Naive B cell (primary cell): ENCODE data around the gene ABLIM2. TPM values are rescaled to one million over a fixed set of nuclear protein-coding genes. Genes with fewer than 3 reads are reported as not detected.

ENCODE experiments used
- ATAC-seq, 2 donors: fragments of 150-1000 bp; cut with Tn5 transposase; 2 replicates each; pipeline ENCODE4 v1.10.0; 2021; ENCODE audit warnings: low read depth in 2 of 2, mild to moderate bottlenecking in 2 of 2, moderate library complexity in 2 of 2
- DNase-seq: peaks from one replicate; pipeline ENCODE4 v3.0.0; 2022
- H3K27ac Mint-ChIP-seq, 6 donors: one replicate each; pipeline ENCODE4 v1.8.0; 2020 to 2022; ENCODE audit warnings: mild to moderate bottlenecking in 6 of 6, mixed read lengths in 6 of 6, moderate library complexity in 5 of 6, inconsistent platforms in 2 of 6
- H3K27me3 Mint-ChIP-seq, 3 donors: one replicate each; pipeline ENCODE4 v1.8.0; 2021 to 2022; ENCODE audit warnings: mixed read lengths in 3 of 3, mild to moderate bottlenecking in 1 of 3
- H3K36me3 Mint-ChIP-seq, 2 donors: one replicate each; pipeline ENCODE4 v1.8.0; 2020 to 2022; ENCODE audit warnings: mixed read lengths in 2 of 2, inconsistent platforms in 1 of 2, mild to moderate bottlenecking in 1 of 2
- H3K4me1 Mint-ChIP-seq, 3 donors: one replicate each; pipeline ENCODE4 v1.8.0; 2020 to 2022; ENCODE audit warnings: mixed read lengths in 3 of 3, inconsistent platforms in 1 of 3, mild to moderate bottlenecking in 1 of 3, moderate library complexity in 1 of 3
- H3K4me3 Mint-ChIP-seq, 8 donors: one replicate each; pipeline ENCODE4 v1.8.0; 2020 to 2022; ENCODE audit warnings: mild to moderate bottlenecking in 8 of 8, mixed read lengths in 8 of 8, moderate library complexity in 8 of 8, inconsistent platforms in 2 of 8
- H3K9me3 Mint-ChIP-seq, 7 donors: one replicate each; pipeline ENCODE4 v1.8.0; 2020 to 2022; ENCODE audit warnings: mixed read lengths in 7 of 7, mild to moderate bottlenecking in 5 of 7, inconsistent platforms in 2 of 7, moderate library complexity in 1 of 7
- polyA plus RNA-seq, 6 donors: library from polyadenylated mRNA; unstranded; fragments of 300-500 nt; fragmentation: Illumina TruSeq; gene quantifications; one replicate each; pipeline ENCODE4 v1.2.3, GENCODE V29; 2021; ENCODE audit warnings: low read depth in 6 of 6

ABLIM2 gene
- polyA plus RNA-seq, 6 donors from 2014 or later: 0.52 to 3.4 (median 1.1) TPM

DNA sequence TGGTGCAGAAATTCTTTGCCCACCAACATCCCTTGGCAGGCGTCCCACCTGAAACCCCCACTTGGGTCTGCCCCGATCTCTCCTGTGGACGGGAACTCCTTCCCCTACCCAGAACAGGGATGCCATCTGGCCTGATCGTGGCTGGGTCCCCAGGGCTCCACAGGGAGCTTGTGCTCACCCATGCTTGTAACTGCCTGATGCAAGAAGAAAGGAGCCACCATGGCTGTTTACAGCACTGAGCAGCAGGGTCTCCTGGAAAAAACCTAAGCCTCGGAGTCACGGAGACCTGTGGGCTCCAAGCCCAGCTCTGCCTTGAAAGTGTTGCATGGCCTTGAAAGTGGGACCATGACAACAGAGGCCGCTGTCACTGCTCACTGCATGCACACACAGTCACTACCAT lies 117.4 kb downstream of the ABLIM2 start:
- peaks cover 4 to 15% (median 7%) of the 10 kb centered on the region in 3 donors for H3K4me1 Mint-ChIP-seq
- H3K27ac Mint-ChIP-seq: no peak overlapping the region
- H3K4me3 Mint-ChIP-seq: no peak overlapping the region
- ATAC-seq (no peak), DNase-seq (no peak)
- peaks cover 0 to 7% of the 10 kb centered on the region in 2 donors for H3K36me3 Mint-ChIP-seq
- no peaks in the 10 kb centered on the region for H3K9me3 Mint-ChIP-seq
- H3K27me3 Mint-ChIP-seq: peaks cover 5 to 42% (median 37%) of the 10 kb centered on the region in 3 donors

DNA sequence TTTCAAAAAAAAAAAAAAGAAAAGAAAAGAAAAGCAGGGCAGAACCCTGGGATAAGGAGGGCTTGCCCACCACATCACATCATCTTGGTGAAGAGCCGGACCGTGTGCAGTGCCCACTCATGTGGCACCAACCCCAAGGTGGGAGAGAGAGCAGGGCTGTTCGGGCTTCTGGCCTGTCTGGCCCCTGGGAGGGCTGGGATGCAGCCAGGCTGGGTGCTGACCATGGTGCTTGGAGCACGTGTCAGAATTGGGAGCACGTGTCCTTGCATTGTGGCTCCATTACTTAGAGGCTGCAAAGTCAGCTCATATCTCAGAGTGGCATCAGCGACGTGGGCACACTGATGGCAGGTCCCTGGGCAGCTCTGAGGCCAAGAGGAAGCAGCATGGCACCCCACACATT lies 118.0 kb downstream of the ABLIM2 start:
- H3K27ac Mint-ChIP-seq: no peak overlapping the region
- peaks cover 0 to 7% of the 10 kb centered on the region in 2 donors for H3K36me3 Mint-ChIP-seq
- peaks cover 5 to 42% (median 36%) of the 10 kb centered on the region in 3 donors for H3K27me3 Mint-ChIP-seq
- H3K4me3 Mint-ChIP-seq: no peak overlapping the region
- DNase-seq (no peak), ATAC-seq (no peak)
- no peaks in the 10 kb centered on the region for H3K9me3 Mint-ChIP-seq
- H3K4me1 Mint-ChIP-seq: peaks cover 6 to 18% (median 7%) of the 10 kb centered on the region in 3 donors

DNA sequence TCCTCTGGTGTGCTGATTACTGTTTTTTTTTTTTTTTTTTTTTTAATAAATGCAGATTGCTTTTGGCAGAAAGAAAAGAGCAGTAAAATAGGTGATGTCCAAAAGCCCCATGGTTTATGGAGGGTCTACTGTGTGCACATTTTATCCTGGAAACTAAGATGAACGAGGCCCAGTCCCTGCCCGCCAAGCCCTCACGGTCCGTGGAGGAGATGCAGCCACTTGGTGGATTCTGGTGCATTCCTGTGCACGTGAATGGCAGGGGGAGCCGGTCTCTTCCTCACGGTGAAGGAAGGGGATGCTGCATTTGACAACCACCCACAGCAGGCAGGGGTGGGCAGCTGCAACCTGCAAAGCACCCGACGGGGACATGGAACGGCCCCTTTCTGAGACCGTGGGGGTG lies 118.8 kb downstream of the ABLIM2 start:
- no peak overlapping the region for H3K27ac Mint-ChIP-seq
- no peaks in the 10 kb centered on the region for H3K9me3 Mint-ChIP-seq
- H3K27me3 Mint-ChIP-seq: peaks cover 5 to 48% (median 36%) of the 10 kb centered on the region in 3 donors
- ATAC-seq (no peak), DNase-seq (no peak)
- no peak overlapping the region for H3K4me3 Mint-ChIP-seq
- H3K4me1 Mint-ChIP-seq: peaks cover 13 to 25% (median 15%) of the 10 kb centered on the region in 3 donors
- peaks cover 0 to 7% of the 10 kb centered on the region in 2 donors for H3K36me3 Mint-ChIP-seq

DNA sequence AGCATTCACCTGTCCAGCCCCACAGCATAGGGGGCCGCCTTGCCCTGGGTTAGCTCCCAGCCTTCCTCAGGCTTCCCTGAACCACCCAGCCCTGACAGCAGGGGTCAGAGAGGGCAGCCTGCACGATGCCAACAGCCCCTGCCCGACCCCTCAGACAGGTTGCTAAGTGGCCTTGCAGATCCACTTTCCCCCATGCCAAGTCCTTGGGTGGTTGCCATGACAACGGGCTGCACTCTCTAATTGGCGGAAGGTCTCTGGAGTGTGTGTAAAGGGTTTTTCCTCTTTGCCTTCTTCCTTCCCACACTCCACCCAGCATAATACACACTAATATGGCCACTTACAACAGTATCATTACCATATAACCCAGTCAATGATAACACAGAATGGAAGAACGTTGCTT lies 119.3 kb downstream of the ABLIM2 start:
- Mint-ChIP-seq H3K27me3 (peaks cover 5 to 43% (median 36%) of the 10 kb centered on the region in 3 donors), H3K9me3 (no peaks in the 10 kb centered on the region), H3K36me3 (peaks cover 0 to 7% of the 10 kb centered on the region in 2 donors), H3K4me1 (peaks cover 11 to 25% (median 15%) of the 10 kb centered on the region in 3 donors), H3K4me3 (no peak overlapping the region), H3K27ac (no peak overlapping the region)
- DNase-seq (no peak), ATAC-seq (no peak)

DNA sequence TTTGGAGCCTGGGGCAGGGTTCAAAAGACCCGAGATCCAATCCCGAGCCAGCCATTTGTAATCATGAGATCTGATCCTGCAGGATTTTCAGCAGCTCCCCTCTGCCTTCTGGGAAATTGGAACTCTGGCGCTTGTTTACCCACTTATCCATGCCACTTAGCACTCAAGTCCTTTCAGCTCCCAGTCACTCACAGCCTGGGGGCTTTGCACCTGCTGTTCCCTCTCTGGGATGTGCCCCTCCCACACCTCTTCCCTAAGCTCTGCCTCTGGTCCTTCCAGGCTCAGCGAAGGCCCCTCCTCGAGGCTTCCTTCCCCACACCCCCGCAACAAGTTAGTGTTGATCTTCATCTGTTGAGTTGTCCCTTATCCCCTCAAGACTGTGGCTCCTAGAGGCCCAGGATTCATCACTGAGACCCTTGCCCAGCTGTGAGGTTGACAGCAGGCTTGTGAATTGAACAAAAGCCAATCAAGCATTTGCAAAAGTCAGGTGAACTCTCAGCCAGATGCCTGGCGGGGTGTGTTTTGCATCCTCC lies 119.8 kb downstream of the ABLIM2 start:
- H3K4me1 Mint-ChIP-seq: peaks cover 14 to 25% (median 15%) of the 10 kb centered on the region in 3 donors
- H3K27ac Mint-ChIP-seq: peak overlapping the region in 1 of 6 donors; percentile 37
- H3K27me3 Mint-ChIP-seq: peaks cover 5 to 46% (median 40%) of the 10 kb centered on the region in 3 donors
- no peak overlapping the region for H3K4me3 Mint-ChIP-seq
- no peak for DNase-seq
- ATAC-seq: no peak
- no peaks in the 10 kb centered on the region for H3K9me3 Mint-ChIP-seq
- peaks cover 0 to 7% of the 10 kb centered on the region in 2 donors for H3K36me3 Mint-ChIP-seq

DNA sequence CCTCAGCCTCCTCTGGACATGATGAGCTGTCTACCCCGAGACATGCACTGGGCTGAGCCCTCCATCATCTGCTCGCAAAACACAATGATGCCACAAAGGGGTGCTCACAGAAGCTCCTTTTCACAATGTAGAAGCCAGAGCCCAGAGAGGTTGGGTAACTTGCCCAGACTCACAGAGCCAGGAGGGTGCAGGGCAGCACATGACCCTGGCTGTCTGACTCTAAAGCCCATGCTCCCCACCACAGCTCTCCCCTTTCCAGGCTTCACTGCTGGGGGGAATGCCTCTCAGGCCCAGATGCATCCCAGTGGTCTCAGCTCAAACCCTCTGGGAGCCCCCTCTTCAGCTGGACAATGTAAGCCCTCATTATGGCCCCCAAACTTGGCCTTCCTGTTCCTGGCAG lies 120.5 kb downstream of the ABLIM2 start:
- no peak for ATAC-seq
- Mint-ChIP-seq H3K4me3 (no peak overlapping the region), H3K36me3 (peaks cover 0 to under 1% of the 10 kb centered on the region in 2 donors), H3K27ac (no peak overlapping the region), H3K27me3 (peaks cover 2 to 53% (median 41%) of the 10 kb centered on the region in 3 donors), H3K9me3 (no peaks in the 10 kb centered on the region), H3K4me1 (peaks cover 14 to 23% (median 15%) of the 10 kb centered on the region in 3 donors)
- DNase-seq: no peak

DNA sequence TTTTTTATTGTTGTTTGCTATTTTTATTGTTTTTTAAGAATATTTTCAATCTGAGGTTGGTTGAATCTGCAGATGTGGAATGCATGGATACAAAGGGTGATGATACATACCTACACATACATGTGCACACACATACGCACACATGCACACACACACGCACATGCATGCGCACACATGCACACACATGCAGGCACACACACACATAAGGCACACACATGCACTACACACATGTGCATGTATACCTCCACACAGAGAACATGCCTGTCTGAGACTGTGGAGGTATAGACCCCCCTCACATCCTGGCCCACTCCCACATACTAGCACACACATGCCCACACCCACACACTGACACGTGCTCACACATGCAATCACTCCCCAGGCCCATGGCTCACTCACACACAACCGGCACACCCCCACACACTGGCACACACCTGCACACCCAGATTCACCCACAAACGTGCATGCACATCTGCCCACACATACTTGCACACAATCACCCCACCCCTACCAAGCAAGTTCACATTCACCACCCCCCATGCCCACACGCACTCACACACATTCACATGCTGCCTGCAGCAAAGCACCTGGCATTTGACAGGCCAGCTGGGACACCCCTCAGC lies 121.4 kb downstream of the ABLIM2 start:
- H3K4me3 Mint-ChIP-seq: no peak overlapping the region
- ATAC-seq (no peak), DNase-seq (no peak)
- no peak overlapping the region for H3K27ac Mint-ChIP-seq
- H3K36me3 Mint-ChIP-seq: no peaks in the 10 kb centered on the region
- H3K27me3 Mint-ChIP-seq: peaks cover 0 to 51% (median 39%) of the 10 kb centered on the region in 3 donors
- no peaks in the 10 kb centered on the region for H3K9me3 Mint-ChIP-seq
- H3K4me1 Mint-ChIP-seq: peaks cover 12 to 19% (median 14%) of the 10 kb centered on the region in 3 donors

DNA sequence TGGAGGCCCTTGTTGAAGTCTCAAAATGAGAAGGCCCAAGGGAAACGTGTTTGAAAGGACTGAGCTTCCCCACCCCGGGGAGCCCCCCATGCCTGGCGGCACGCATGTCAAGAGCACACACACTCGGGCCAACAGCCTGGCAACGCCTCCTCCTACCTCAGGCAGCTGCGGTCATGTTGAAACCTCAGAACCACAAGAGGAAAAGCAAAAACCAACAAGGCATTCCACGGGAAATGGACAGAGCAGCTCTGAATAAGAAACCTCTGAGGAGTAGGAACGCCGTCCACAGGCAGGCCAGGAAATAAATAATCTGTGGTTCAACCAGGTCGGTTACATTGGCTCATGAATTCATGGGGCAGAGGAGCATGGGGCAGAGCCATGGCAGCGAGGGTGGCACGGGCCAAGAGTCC lies 123.2 kb downstream of the ABLIM2 start:
- H3K36me3 Mint-ChIP-seq: no peaks in the 10 kb centered on the region
- no peaks in the 10 kb centered on the region for H3K9me3 Mint-ChIP-seq
- DNase-seq (no peak), ATAC-seq (no peak)
- peaks cover 0 to 50% (median 33%) of the 10 kb centered on the region in 3 donors for H3K27me3 Mint-ChIP-seq
- H3K4me3 Mint-ChIP-seq: no peak overlapping the region
- H3K27ac Mint-ChIP-seq: peak overlapping the region in 1 of 6 donors; percentile 79
- peaks cover 8 to 15% (median 14%) of the 10 kb centered on the region in 3 donors for H3K4me1 Mint-ChIP-seq

DNA sequence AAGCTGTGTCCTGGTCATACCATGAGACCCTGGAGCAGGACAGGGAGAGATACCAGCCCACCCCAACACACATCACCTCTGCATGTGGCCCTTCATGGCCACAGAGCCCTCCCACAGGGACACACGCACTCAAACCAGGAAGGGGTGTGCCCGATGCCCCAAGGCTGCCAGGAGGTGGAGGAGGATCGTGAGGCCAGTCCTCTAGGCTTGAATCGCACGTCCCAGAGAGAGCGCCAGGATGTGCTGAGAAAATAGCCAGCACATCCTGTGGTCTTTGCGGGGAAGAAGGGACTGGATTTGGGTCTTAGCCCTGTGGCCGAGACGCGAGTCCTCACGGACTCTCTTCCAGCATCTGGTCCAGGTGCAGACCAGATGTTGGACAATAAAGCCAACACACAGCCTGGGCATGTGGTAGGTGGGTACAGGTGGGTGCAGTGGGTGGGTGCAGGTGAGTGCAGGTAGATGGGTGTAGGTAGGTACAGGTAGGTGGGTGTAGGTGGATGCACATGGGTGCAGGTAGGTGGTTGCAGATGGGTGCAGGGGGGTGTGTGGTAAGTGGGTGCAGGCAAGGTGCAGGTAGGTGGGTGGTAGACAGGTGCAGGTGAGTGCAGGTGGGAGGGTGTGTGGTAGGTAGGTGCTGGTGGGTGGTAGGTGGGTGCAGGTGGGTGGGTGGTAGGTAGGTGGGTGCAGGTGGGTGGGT lies 124.6 kb downstream of the ABLIM2 start:
- peaks cover 0 to 37% (median 25%) of the 10 kb centered on the region in 3 donors for H3K27me3 Mint-ChIP-seq
- H3K4me3 Mint-ChIP-seq: peak overlapping the region in 1 of 8 donors; percentile 76
- ATAC-seq: no peak
- H3K36me3 Mint-ChIP-seq: no peaks in the 10 kb centered on the region
- H3K9me3 Mint-ChIP-seq: no peaks in the 10 kb centered on the region
- H3K27ac Mint-ChIP-seq: no peak overlapping the region
- H3K4me1 Mint-ChIP-seq: peaks cover 8 to 13% (median 11%) of the 10 kb centered on the region in 3 donors
- DNase-seq: no peak

DNA sequence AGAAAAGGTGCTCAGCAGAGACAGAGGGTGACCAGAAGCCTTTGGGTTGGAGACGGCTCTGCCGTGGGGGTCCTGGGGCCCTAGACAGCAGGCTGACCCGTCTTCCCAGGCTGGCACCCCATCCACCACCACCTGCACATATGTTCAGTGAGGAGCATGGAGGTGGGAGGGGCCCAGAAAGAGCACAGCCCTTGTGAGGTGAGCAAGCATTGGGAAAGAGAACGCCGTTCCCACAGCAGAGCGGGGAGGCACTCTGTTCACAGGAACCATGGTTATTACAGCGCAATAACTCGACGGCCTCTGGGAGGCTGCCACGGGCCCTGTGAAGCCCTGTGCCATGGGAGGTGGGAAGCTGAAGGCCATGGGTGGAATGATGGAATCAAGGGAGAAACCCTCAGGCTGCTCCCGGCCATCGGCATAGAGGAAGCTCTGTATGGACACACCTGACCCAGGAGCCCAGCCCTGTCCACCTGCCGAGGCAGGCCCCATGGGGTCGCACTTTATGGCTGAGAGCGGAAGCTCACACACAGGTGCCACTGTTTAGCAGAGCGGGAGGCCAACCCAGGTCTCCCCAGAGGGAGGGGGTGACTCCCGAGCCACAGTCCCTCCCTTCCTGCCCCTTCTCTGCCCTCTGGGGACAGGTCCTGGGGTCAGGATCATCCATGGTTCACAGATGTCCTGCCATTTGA lies 125.4 kb downstream of the ABLIM2 start:
- no peak for DNase-seq
- H3K36me3 Mint-ChIP-seq: no peaks in the 10 kb centered on the region
- H3K27ac Mint-ChIP-seq: no peak overlapping the region
- no peak overlapping the region for H3K4me3 Mint-ChIP-seq
- H3K9me3 Mint-ChIP-seq: peaks cover 0 to 4% (median 0%) of the 10 kb centered on the region in 7 donors
- ATAC-seq: no peak
- H3K4me1 Mint-ChIP-seq: peaks cover 8 to 13% (median 11%) of the 10 kb centered on the region in 3 donors
- peaks cover 0 to 30% (median 17%) of the 10 kb centered on the region in 3 donors for H3K27me3 Mint-ChIP-seq

DNA sequence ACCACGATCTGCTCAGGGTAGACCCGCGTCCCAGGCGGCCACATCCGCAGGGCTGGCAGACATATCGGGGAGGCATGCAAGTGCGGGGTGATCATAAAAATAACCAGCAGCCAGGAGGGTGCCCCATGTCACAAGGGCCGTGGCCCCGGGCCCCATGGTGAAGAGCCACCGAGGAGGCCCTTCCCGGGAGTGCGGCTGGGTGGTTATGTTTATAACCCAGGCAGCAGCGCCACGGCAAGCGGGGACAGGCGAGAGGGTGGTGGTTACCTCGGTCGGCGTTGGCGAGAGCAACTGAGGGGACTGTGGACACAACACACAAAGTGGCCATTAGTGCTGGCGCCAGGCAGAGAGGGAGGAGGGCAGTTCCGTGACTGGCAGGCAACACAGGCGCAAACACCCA lies 126.2 kb downstream of the ABLIM2 start:
- peaks cover 0 to 22% (median 9%) of the 10 kb centered on the region in 3 donors for H3K27me3 Mint-ChIP-seq
- ATAC-seq: no peak
- no peak overlapping the region for H3K27ac Mint-ChIP-seq
- peaks cover 0 to 4% (median 0%) of the 10 kb centered on the region in 7 donors for H3K9me3 Mint-ChIP-seq
- H3K4me3 Mint-ChIP-seq: no peak overlapping the region
- H3K4me1 Mint-ChIP-seq: peaks cover 8 to 13% (median 11%) of the 10 kb centered on the region in 3 donors
- H3K36me3 Mint-ChIP-seq: no peaks in the 10 kb centered on the region
- DNase-seq: no peak

DNA sequence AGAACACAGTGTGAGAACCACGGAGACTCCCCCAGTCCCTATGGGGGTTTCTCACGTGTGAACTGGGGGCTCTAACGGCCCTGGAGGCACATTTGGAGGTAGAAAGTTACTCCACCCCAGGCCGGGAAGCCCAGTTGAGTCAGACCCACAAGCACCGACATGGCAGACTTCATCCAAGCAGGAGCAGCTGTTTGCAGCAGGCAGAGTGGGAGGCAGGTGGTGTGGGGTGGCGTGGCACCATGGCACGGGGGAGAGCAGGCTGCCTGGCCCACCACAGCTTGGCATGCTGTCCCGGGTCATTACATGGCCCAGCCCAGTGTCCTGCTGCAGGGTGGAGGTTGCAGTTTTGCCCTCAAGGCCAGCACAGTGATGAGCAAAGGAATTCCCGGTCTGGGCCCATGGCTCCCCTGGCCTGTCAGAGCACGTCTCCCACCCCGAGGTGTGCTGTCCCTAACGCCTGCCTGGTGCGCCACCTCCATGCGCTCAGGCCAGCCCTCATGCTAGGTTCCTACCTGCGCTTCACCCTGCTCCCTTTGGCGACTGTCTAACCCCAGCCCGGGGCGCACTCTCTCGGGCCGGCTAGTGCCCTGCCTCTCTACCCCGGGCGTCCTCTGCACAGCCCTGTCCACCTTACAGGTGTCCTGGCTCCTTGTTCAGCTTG lies 128.4 kb downstream of the ABLIM2 start:
- ATAC-seq (no peak), DNase-seq (no peak)
- H3K27ac Mint-ChIP-seq: no peak overlapping the region
- H3K36me3 Mint-ChIP-seq: no peaks in the 10 kb centered on the region
- H3K27me3 Mint-ChIP-seq: peaks cover 0 to 20% (median 5%) of the 10 kb centered on the region in 3 donors
- H3K4me1 Mint-ChIP-seq: peaks cover 3 to 8% (median 4%) of the 10 kb centered on the region in 3 donors
- H3K9me3 Mint-ChIP-seq: peaks cover 0 to 4% (median 0%) of the 10 kb centered on the region in 7 donors
- no peak overlapping the region for H3K4me3 Mint-ChIP-seq

DNA sequence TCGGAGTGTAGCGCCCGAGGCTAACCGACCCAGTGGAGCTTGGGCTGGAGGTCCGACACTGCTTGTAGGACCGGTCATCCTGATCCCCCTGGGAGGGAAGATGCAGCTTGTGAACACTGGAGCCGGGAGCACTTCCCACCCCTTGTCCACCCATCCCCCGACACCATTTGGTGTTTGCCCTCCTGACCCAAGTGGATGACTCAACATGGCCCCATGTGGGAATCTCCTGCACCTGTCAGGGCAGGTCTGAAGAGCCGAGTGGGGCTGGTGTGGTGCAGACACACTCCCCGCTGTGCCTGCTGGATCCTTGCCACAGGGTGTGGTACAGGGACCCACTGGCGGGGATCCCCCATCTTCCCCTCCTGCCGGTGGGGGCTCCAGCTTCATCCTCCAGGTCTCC lies 128.9 kb downstream of the ABLIM2 start:
- no peak for ATAC-seq
- DNase-seq: no peak
- H3K27me3 Mint-ChIP-seq: peaks cover 0 to 16% (median 5%) of the 10 kb centered on the region in 3 donors
- no peak overlapping the region for H3K4me3 Mint-ChIP-seq
- H3K36me3 Mint-ChIP-seq: no peaks in the 10 kb centered on the region
- peaks cover 0 to 4% (median 0%) of the 10 kb centered on the region in 3 donors for H3K4me1 Mint-ChIP-seq
- peaks cover 0 to 4% (median 0%) of the 10 kb centered on the region in 7 donors for H3K9me3 Mint-ChIP-seq
- H3K27ac Mint-ChIP-seq: no peak overlapping the region
